Measurements from ENCODE around the gene GDPD3. TPM values are rescaled to one million over a fixed set of nuclear protein-coding genes. Genes with fewer than 3 reads are reported as not detected.

GDPD3 gene
- total RNA-seq, 2 experiments from 2014 or later, result 9.1 to 10.3 TPM

- H3K4me3 Mint-ChIP-seq, result no peak overlapping the region
- no peaks in the 10 kb centered on the region for H3K9me3 Mint-ChIP-seq
- no peak for DNase-seq
- H3K4me1 Mint-ChIP-seq (ENCODE audit: low read depth), result peaks cover 36% of the 10 kb centered on the region
- CTCF ChIA-PET, result interaction anchor here (3.5 kb wide), 1 partner anchor 24 kb away, joined by 11 read pairs; the partner anchor contains the start of gene TBX6
- intact Hi-C loops (cut with micrococcal nuclease), result loop anchor here (5.0 kb wide), 1 partner anchor 261 kb away; the partner anchor contains the start of gene MAZ
- H3K36me3 Mint-ChIP-seq (ENCODE audit: low read depth), result peaks cover 56% of the 10 kb centered on the region
- H3K27me3 Mint-ChIP-seq (ENCODE audit: low read depth), result no peaks in the 10 kb centered on the region
- H3K27ac Mint-ChIP-seq, result peak overlapping the region; percentile 81
Observed at GRCh38 chr16:30068333-30068732, 45.0 kb downstream of the GDPD3 start.

GRCh38 chr16:30067584-30067916 is 45.8 kb downstream of the GDPD3 start:
- Mint-ChIP-seq H3K36me3 (ENCODE audit: low read depth) (peaks cover 56% of the 10 kb centered on the region), H3K9me3 (no peaks in the 10 kb centered on the region), H3K27ac (peak overlapping the region; percentile 98), H3K4me1 (ENCODE audit: low read depth) (peaks cover 36% of the 10 kb centered on the region), H3K4me3 (peak overlapping the region; percentile 95), H3K27me3 (ENCODE audit: low read depth) (no peaks in the 10 kb centered on the region)
- intact Hi-C loops (cut with micrococcal nuclease), result loop anchor here (5.0 kb wide), 1 partner anchor 260 kb away; the partner anchor contains the start of gene MAZ
- CTCF ChIA-PET, result interaction anchor here (0.6 to 3.5 kb wide), 5 partner anchors 12 to 281 kb away, joined by 3 to 16 read pairs (median 4); partner anchors contain the start of gene TBX6
- no peak for DNase-seq

- intact Hi-C loops (cut with micrococcal nuclease), result loop anchor here (5.0 kb wide), 1 partner anchor 260 kb away; the partner anchor contains the start of gene MAZ
Observed at GRCh38 chr16:30066761-30067583, 46.4 kb downstream of the GDPD3 start.

GRCh38 chr16:30065943-30066760 is 47.2 kb downstream of the GDPD3 start:
- intact Hi-C loops (cut with micrococcal nuclease), result loop anchor here (1.0 to 5.0 kb wide), 10 partner anchors 9 to 592 kb away; partner anchors contain the start of genes FBRS, HIRIP3, MAZ and PPP4C
- peak overlapping the region; percentile 98 for H3K27ac Mint-ChIP-seq
- peaks cover 54% of the 10 kb centered on the region for H3K36me3 Mint-ChIP-seq (ENCODE audit: low read depth)
- H3K9me3 Mint-ChIP-seq, result no peaks in the 10 kb centered on the region
- peaks cover 34% of the 10 kb centered on the region for H3K4me1 Mint-ChIP-seq (ENCODE audit: low read depth)
- CTCF ChIA-PET, result interaction anchor here (0.9 to 3.3 kb wide), 5 partner anchors 10 to 26 kb away, joined by 3 to 16 read pairs (median 4); partner anchors contain the start of genes PPP4C and TBX6
- peak overlapping the region; percentile 95 for H3K4me3 Mint-ChIP-seq
- H3K27me3 Mint-ChIP-seq (ENCODE audit: low read depth), result no peaks in the 10 kb centered on the region
- peak; percentile 50 for DNase-seq

More at GRCh38 chr16:30066761-30067583, 46.4 kb downstream of the GDPD3 start:
- H3K4me3 Mint-ChIP-seq, result peak overlapping the region; percentile 95
- no peaks in the 10 kb centered on the region for H3K9me3 Mint-ChIP-seq
- DNase-seq, result no peak
- CTCF ChIA-PET, result interaction anchor here (0.6 to 3.3 kb wide), 5 partner anchors 12 to 281 kb away, joined by 3 to 16 read pairs (median 4); partner anchors contain the start of gene TBX6
- H3K27ac Mint-ChIP-seq, result peak overlapping the region; percentile 98
- H3K36me3 Mint-ChIP-seq (ENCODE audit: low read depth), result peaks cover 54% of the 10 kb centered on the region
- H3K4me1 Mint-ChIP-seq (ENCODE audit: low read depth), result peaks cover 34% of the 10 kb centered on the region
- no peaks in the 10 kb centered on the region for H3K27me3 Mint-ChIP-seq (ENCODE audit: low read depth)

- Mint-ChIP-seq H3K27ac (peak within 1 kb of the TSS; percentile 98), H3K27me3 (ENCODE audit: low read depth) (no peaks in the 10 kb centered on the region), H3K4me1 (ENCODE audit: low read depth) (peaks cover 32% of the 10 kb centered on the region), H3K9me3 (no peaks in the 10 kb centered on the region), H3K4me3 (peak within 1 kb of the TSS; percentile 95), H3K36me3 (ENCODE audit: low read depth) (peaks cover 48% of the 10 kb centered on the region)
- CTCF ChIA-PET, result interaction anchor here (0.9 to 3.3 kb wide), 3 partner anchors 9 to 26 kb away, joined by 4 to 16 read pairs (median 8); partner anchors contain the start of genes PPP4C and TBX6
- intact Hi-C loops (cut with micrococcal nuclease), result loop anchor here (1.0 to 5.0 kb wide), 10 partner anchors 10 to 593 kb away; partner anchors contain the start of genes FBRS, HIRIP3, MAZ and PPP4C
- DNase-seq, result peak; percentile 97
Observed at GRCh38 chr16:30065102-30065942, 48.0 kb downstream of the GDPD3 start, which contains the start of gene ALDOA. TSS of gene ALDOA (plus strand) at chr16:30065760. CDS start at chr16:30066898, 1,138 bp downstream.

- CTCF ChIA-PET, result interaction anchor here (2.1 to 3.3 kb wide), 2 partner anchors 12 to 27 kb away, joined by 8 to 16 read pairs; partner anchors contain the start of genes PPP4C and TBX6
- no peak for DNase-seq
- intact Hi-C loops (cut with micrococcal nuclease), result loop anchor here (1.0 to 5.0 kb wide), 12 partner anchors 11 to 594 kb away; partner anchors contain the start of genes FBRS, HIRIP3, MAPK3 and MAZ
- Mint-ChIP-seq H3K4me1 (ENCODE audit: low read depth) (peaks cover 29% of the 10 kb centered on the region), H3K4me3 (peak overlapping the region; percentile 95), H3K36me3 (ENCODE audit: low read depth) (peaks cover 45% of the 10 kb centered on the region), H3K9me3 (no peaks in the 10 kb centered on the region), H3K27ac (peak overlapping the region; percentile 98), H3K27me3 (ENCODE audit: low read depth) (no peaks in the 10 kb centered on the region)
Observed at GRCh38 chr16:30064729-30065101, 48.6 kb downstream of the GDPD3 start.

GRCh38 chr16:30063893-30064728 is 49.2 kb downstream of the GDPD3 start:
- CTCF ChIA-PET, result interaction anchor here (0.6 to 3.3 kb wide), 6 partner anchors 9 to 547 kb away, joined by 3 to 16 read pairs (median 7); partner anchors contain the start of genes PPP4C and TBX6
- Mint-ChIP-seq H3K27ac (peak overlapping the region; percentile 98), H3K36me3 (ENCODE audit: low read depth) (peaks cover 39% of the 10 kb centered on the region), H3K9me3 (no peaks in the 10 kb centered on the region), H3K4me1 (ENCODE audit: low read depth) (peaks cover 23% of the 10 kb centered on the region), H3K4me3 (peak overlapping the region; percentile 95), H3K27me3 (ENCODE audit: low read depth) (no peaks in the 10 kb centered on the region)
- intact Hi-C loops (cut with micrococcal nuclease), result loop anchor here (1.0 to 2.0 kb wide), 4 partner anchors 11 to 315 kb away; partner anchors contain the start of genes MAPK3 and TBC1D10B
- peak; percentile 86 for DNase-seq

GRCh38 chr16:30063278-30063892 is 50.0 kb downstream of the GDPD3 start:
- Mint-ChIP-seq H3K27me3 (ENCODE audit: low read depth) (no peaks in the 10 kb centered on the region), H3K4me3 (peak overlapping the region; percentile 95), H3K36me3 (ENCODE audit: low read depth) (peaks cover 32% of the 10 kb centered on the region), H3K9me3 (no peaks in the 10 kb centered on the region), H3K27ac (peak overlapping the region; percentile 98), H3K4me1 (ENCODE audit: low read depth) (peaks cover 16% of the 10 kb centered on the region)
- intact Hi-C loops (cut with micrococcal nuclease), result no loop called here
- DNase-seq, result no peak
- CTCF ChIA-PET, result interaction anchor here (0.6 to 1.6 kb wide), 5 partner anchors 8 to 548 kb away, joined by 3 to 10 read pairs (median 4); no protein-coding TSS in a partner anchor

- peaks cover 12% of the 10 kb centered on the region for H3K36me3 Mint-ChIP-seq (ENCODE audit: low read depth)
- no peak for DNase-seq
- H3K27ac Mint-ChIP-seq, result no peak overlapping the region
- intact Hi-C loops (cut with micrococcal nuclease), result no loop called here
- CTCF ChIA-PET, result interaction anchor here (0.7 to 0.9 kb wide), 3 partner anchors 9 to 87 kb away, joined by 3 to 5 read pairs (median 3); partner anchors contain the start of gene TAOK2
- H3K27me3 Mint-ChIP-seq (ENCODE audit: low read depth), result no peaks in the 10 kb centered on the region
- no peaks in the 10 kb centered on the region for H3K9me3 Mint-ChIP-seq
- no peak overlapping the region for H3K4me3 Mint-ChIP-seq
- H3K4me1 Mint-ChIP-seq (ENCODE audit: low read depth), result peaks cover 3% of the 10 kb centered on the region
Observed at GRCh38 chr16:30060836-30061554, 52.3 kb downstream of the GDPD3 start.
